Activated CD4-positive, alpha-beta memory T cell treated with anti-CD3 and anti-CD28 coated beads, Interleukin-2, amount 10 ng/mL, durations not matched to agents 7 days and 5 days (primary cell): ENCODE results near the gene RAD51B. TPM values are rescaled to one million over a fixed set of nuclear protein-coding genes. Genes with fewer than 3 reads are reported as not detected.

Experiments used
- CTCF ChIA-PET: fragments of 350-600 bp; sonication (Branson Sonifier 250); formaldehyde crosslinking; loops from one replicate; lab custom pipeline; 2021; ENCODE audit warnings: antibody characterized with exemption, inconsistent platforms; lab: Charles Lee
- POLR2A ChIA-PET: fragments of 350-600 bp; sonication (Branson Sonifier 250); formaldehyde crosslinking; loops from one replicate; lab custom pipeline; 2021; ENCODE audit warnings: antibody characterized with exemption; lab: Charles Lee
- DNase-seq: peaks from one replicate; pipeline ENCODE4 v3.0.0-alpha.2; 2020
- H3K27ac Mint-ChIP-seq: one replicate; pipeline ENCODE4 v1.8.0; 2021; ENCODE audit warnings: mild to moderate bottlenecking, mixed read lengths
- H3K27me3 Mint-ChIP-seq: one replicate; pipeline ENCODE4 v1.8.0; 2021; ENCODE audit warnings: mixed read lengths
- H3K36me3 Mint-ChIP-seq: one replicate; pipeline ENCODE4 v1.8.0; 2021; ENCODE audit warnings: low read depth, mixed read lengths
- H3K4me1 Mint-ChIP-seq: one replicate; pipeline ENCODE4 v1.8.0; 2021; ENCODE audit warnings: mixed read lengths
- H3K4me3 Mint-ChIP-seq: one replicate; pipeline ENCODE4 v1.8.0; 2021; ENCODE audit warnings: mild to moderate bottlenecking, mixed read lengths
- H3K9me3 Mint-ChIP-seq: one replicate; pipeline ENCODE4 v1.8.0; 2021; ENCODE audit warnings: mixed read lengths
- total RNA-seq, 2 experiments: library from RNA; stranded (reverse); gene quantifications; one replicate each; pipeline ENCODE4 v1.2.3, GENCODE V29; 2021

Gene RAD51B
- total RNA-seq, 2 experiments from 2014 or later, result 33.1 to 40.8 TPM

- H3K27ac Mint-ChIP-seq, result no peak overlapping the region
- no peaks in the 10 kb centered on the region for H3K27me3 Mint-ChIP-seq
- H3K36me3 Mint-ChIP-seq, result no peaks in the 10 kb centered on the region
- ChIA-PET POLR2A (interaction anchor here (1.2 kb wide), 1 partner anchor 12 kb away, joined by 3 read pairs; no protein-coding TSS in a partner anchor), CTCF (interaction anchor here (0.6 kb wide), 2 partner anchors 433 to 908 kb away, joined by 3 to 4 read pairs; no protein-coding TSS in a partner anchor)
- no peak for DNase-seq
- H3K4me3 Mint-ChIP-seq, result no peak overlapping the region
- H3K9me3 Mint-ChIP-seq, result no peaks in the 10 kb centered on the region
- H3K4me1 Mint-ChIP-seq, result peaks cover 12% of the 10 kb centered on the region
Measured at GRCh38 chr14:67883717-67884116, 64.1 kb downstream of the RAD51B start.

GRCh38 chr14:67886191-67886590 is 66.6 kb downstream of the RAD51B start:
- ChIA-PET CTCF (no interaction called here), POLR2A (interaction anchor here (0.5 kb wide), 1 partner anchor 679 kb away, joined by 3 read pairs; no protein-coding TSS in a partner anchor)
- Mint-ChIP-seq H3K36me3 (no peaks in the 10 kb centered on the region), H3K4me3 (no peak overlapping the region), H3K27me3 (no peaks in the 10 kb centered on the region), H3K4me1 (peaks cover 6% of the 10 kb centered on the region), H3K9me3 (no peaks in the 10 kb centered on the region), H3K27ac (no peak overlapping the region)
- no peak for DNase-seq

- CTCF ChIA-PET, result no interaction called here
- H3K4me1 Mint-ChIP-seq, result peaks cover 2% of the 10 kb centered on the region
- POLR2A ChIA-PET, result no interaction called here
- no peak for DNase-seq
- no peak overlapping the region for H3K27ac Mint-ChIP-seq
- no peaks in the 10 kb centered on the region for H3K9me3 Mint-ChIP-seq
- H3K36me3 Mint-ChIP-seq, result no peaks in the 10 kb centered on the region
- no peaks in the 10 kb centered on the region for H3K27me3 Mint-ChIP-seq
- H3K4me3 Mint-ChIP-seq, result no peak overlapping the region
Measured at GRCh38 chr14:67887478-67887877, 67.9 kb downstream of the RAD51B start.

GRCh38 chr14:67889455-67889854 is 69.9 kb downstream of the RAD51B start:
- ChIA-PET POLR2A (no interaction called here), CTCF (no interaction called here)
- no peaks in the 10 kb centered on the region for H3K27me3 Mint-ChIP-seq
- H3K9me3 Mint-ChIP-seq, result no peaks in the 10 kb centered on the region
- peaks cover 1% of the 10 kb centered on the region for H3K4me1 Mint-ChIP-seq
- H3K4me3 Mint-ChIP-seq, result no peak overlapping the region
- no peak overlapping the region for H3K27ac Mint-ChIP-seq
- no peak for DNase-seq
- no peaks in the 10 kb centered on the region for H3K36me3 Mint-ChIP-seq

- H3K27me3 Mint-ChIP-seq, result no peaks in the 10 kb centered on the region
- no peaks in the 10 kb centered on the region for H3K36me3 Mint-ChIP-seq
- no peaks in the 10 kb centered on the region for H3K9me3 Mint-ChIP-seq
- no peak overlapping the region for H3K4me3 Mint-ChIP-seq
- no peak overlapping the region for H3K27ac Mint-ChIP-seq
- H3K4me1 Mint-ChIP-seq, result peaks cover 4% of the 10 kb centered on the region
- CTCF ChIA-PET, result no interaction called here
- no peak for DNase-seq
- POLR2A ChIA-PET, result no interaction called here
Measured at GRCh38 chr14:67892466-67893100, 73.0 kb downstream of the RAD51B start.

- no peak for DNase-seq
- H3K4me1 Mint-ChIP-seq, result peaks cover 4% of the 10 kb centered on the region
- peaks cover 13% of the 10 kb centered on the region for H3K9me3 Mint-ChIP-seq
- POLR2A ChIA-PET, result no interaction called here
- no peak overlapping the region for H3K4me3 Mint-ChIP-seq
- CTCF ChIA-PET, result no interaction called here
- H3K27me3 Mint-ChIP-seq, result no peaks in the 10 kb centered on the region
- H3K27ac Mint-ChIP-seq, result no peak overlapping the region
- H3K36me3 Mint-ChIP-seq, result peaks cover 17% of the 10 kb centered on the region
Measured at GRCh38 chr14:67900231-67900630, 80.7 kb downstream of the RAD51B start.

GRCh38 chr14:67908052-67908754 is 88.6 kb downstream of the RAD51B start:
- H3K4me3 Mint-ChIP-seq, result no peak overlapping the region
- H3K4me1 Mint-ChIP-seq, result no peaks in the 10 kb centered on the region
- H3K27ac Mint-ChIP-seq, result no peak overlapping the region
- CTCF ChIA-PET, result no interaction called here
- no peaks in the 10 kb centered on the region for H3K27me3 Mint-ChIP-seq
- H3K9me3 Mint-ChIP-seq, result peaks cover 7% of the 10 kb centered on the region
- DNase-seq, result no peak
- peaks cover 12% of the 10 kb centered on the region for H3K36me3 Mint-ChIP-seq
- POLR2A ChIA-PET, result interaction anchor here (0.6 kb wide), 1 partner anchor 112 kb away, joined by 3 read pairs; no protein-coding TSS in a partner anchor

GRCh38 chr14:67911562-67911961 is 92.0 kb downstream of the RAD51B start:
- H3K27me3 Mint-ChIP-seq, result no peaks in the 10 kb centered on the region
- no peaks in the 10 kb centered on the region for H3K4me1 Mint-ChIP-seq
- no peaks in the 10 kb centered on the region for H3K9me3 Mint-ChIP-seq
- DNase-seq, result no peak
- peaks cover under 1% of the 10 kb centered on the region for H3K36me3 Mint-ChIP-seq
- ChIA-PET CTCF (no interaction called here), POLR2A (no interaction called here)
- no peak overlapping the region for H3K4me3 Mint-ChIP-seq
- no peak overlapping the region for H3K27ac Mint-ChIP-seq

- Mint-ChIP-seq H3K4me3 (no peak overlapping the region), H3K4me1 (no peaks in the 10 kb centered on the region), H3K27ac (no peak overlapping the region), H3K27me3 (no peaks in the 10 kb centered on the region), H3K36me3 (no peaks in the 10 kb centered on the region), H3K9me3 (no peaks in the 10 kb centered on the region)
- ChIA-PET POLR2A (no interaction called here), CTCF (no interaction called here)
- DNase-seq, result no peak
Measured at GRCh38 chr14:67916430-67916829, 96.9 kb downstream of the RAD51B start.

GRCh38 chr14:67917006-67917405 is 97.4 kb downstream of the RAD51B start:
- H3K4me1 Mint-ChIP-seq, result no peaks in the 10 kb centered on the region
- CTCF ChIA-PET, result no interaction called here
- no peak overlapping the region for H3K27ac Mint-ChIP-seq
- POLR2A ChIA-PET, result no interaction called here
- no peaks in the 10 kb centered on the region for H3K36me3 Mint-ChIP-seq
- H3K4me3 Mint-ChIP-seq, result no peak overlapping the region
- no peaks in the 10 kb centered on the region for H3K9me3 Mint-ChIP-seq
- no peaks in the 10 kb centered on the region for H3K27me3 Mint-ChIP-seq
- no peak for DNase-seq

GRCh38 chr14:67918838-67919237 is 99.3 kb downstream of the RAD51B start:
- Mint-ChIP-seq H3K4me1 (no peaks in the 10 kb centered on the region), H3K9me3 (no peaks in the 10 kb centered on the region), H3K4me3 (no peak overlapping the region), H3K36me3 (no peaks in the 10 kb centered on the region), H3K27ac (no peak overlapping the region), H3K27me3 (no peaks in the 10 kb centered on the region)
- POLR2A ChIA-PET, result no interaction called here
- DNase-seq, result no peak
- CTCF ChIA-PET, result interaction anchor here (1.2 kb wide), 1 partner anchor 15 kb away, joined by 4 read pairs; no protein-coding TSS in a partner anchor

- no peaks in the 10 kb centered on the region for H3K36me3 Mint-ChIP-seq
- POLR2A ChIA-PET, result no interaction called here
- no peaks in the 10 kb centered on the region for H3K4me1 Mint-ChIP-seq
- no peak overlapping the region for H3K4me3 Mint-ChIP-seq
- CTCF ChIA-PET, result interaction anchor here (1.2 kb wide), 1 partner anchor 14 kb away, joined by 4 read pairs; no protein-coding TSS in a partner anchor
- no peak overlapping the region for H3K27ac Mint-ChIP-seq
- no peaks in the 10 kb centered on the region for H3K27me3 Mint-ChIP-seq
- DNase-seq, result no peak
- H3K9me3 Mint-ChIP-seq, result no peaks in the 10 kb centered on the region
Measured at GRCh38 chr14:67919259-67920032, 99.9 kb downstream of the RAD51B start.

GRCh38 chr14:67926821-67927220 is 107.2 kb downstream of the RAD51B start:
- ChIA-PET POLR2A (no interaction called here), CTCF (no interaction called here)

More at GRCh38 chr14:67926821-67927220, 107.2 kb downstream of the RAD51B start:
- Mint-ChIP-seq H3K27ac (no peak overlapping the region), H3K4me3 (no peak overlapping the region), H3K36me3 (peaks cover 9% of the 10 kb centered on the region), H3K27me3 (no peaks in the 10 kb centered on the region), H3K9me3 (peaks cover 13% of the 10 kb centered on the region), H3K4me1 (no peaks in the 10 kb centered on the region)
- no peak for DNase-seq
